Measurements from ENCODE around the gene ATP5PD.
"Not testable (repeated sequence)": the region's sequence is repeated elsewhere in the genome, so short reads cannot be mapped to it uniquely, and the experiment has no call there.

Gene ATP5PD

DNA sequence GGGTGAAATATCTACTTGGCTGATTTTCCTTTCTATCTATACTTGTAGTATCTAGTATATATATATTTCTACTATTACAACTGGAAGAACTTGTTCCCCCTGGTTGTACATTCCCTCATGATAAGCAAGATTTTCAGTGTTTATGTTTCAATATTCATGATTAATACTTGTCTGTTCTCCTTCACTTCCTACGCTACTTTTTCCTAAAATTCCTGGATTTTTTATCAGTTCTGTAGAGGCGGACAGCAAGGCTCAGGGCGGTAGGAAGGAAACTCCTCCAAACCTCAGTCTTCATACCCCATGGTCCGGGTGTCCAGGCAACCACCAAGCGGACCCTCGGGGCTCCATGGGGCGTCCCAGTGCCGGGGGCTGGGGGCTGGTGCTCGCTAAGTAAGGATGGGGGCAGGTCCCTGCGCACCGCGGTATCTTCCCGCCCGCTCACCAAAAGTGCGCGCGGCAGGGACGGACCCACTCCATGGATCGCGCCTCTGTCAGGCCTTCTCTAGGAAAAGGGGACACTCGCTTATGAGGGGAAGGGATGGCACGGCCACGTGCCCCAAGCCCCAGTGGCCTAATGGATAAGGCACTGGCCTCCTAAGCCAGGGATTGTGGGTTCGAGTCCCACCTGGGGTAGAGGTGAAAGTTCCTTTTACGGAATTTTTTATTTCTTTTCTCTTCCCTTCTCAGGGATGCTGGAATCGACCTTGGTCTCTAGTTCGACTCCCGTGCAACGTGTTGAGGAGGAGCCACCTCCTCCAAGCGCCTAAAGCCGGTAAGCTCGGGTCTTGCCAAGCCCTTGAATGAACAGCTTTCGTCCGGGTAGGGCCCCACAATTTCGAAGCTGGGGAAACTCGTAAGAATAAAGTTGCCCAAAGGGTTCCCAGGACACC, 13.2 kb downstream of the ATP5PD start:
- H3K4me3 ChIP-seq (ENCODE audit: low read length): peak overlapping the region; percentile 69
- H3K27me3 ChIP-seq (ENCODE audit: insufficient read depth, low read length): no peaks in the 10 kb centered on the region
- H3K9me3 ChIP-seq (ENCODE audit: low read length): no peaks in the 10 kb centered on the region
- H3K36me3 ChIP-seq (ENCODE audit: insufficient read depth, low read length): peaks cover 4% of the 10 kb centered on the region
- peak overlapping the region; percentile 90 for H2AFZ ChIP-seq (ENCODE audit: low read depth, low read length)
- peaks cover 4% of the 10 kb centered on the region for H3K4me1 ChIP-seq (ENCODE audit: insufficient read depth, low read length)

DNA sequence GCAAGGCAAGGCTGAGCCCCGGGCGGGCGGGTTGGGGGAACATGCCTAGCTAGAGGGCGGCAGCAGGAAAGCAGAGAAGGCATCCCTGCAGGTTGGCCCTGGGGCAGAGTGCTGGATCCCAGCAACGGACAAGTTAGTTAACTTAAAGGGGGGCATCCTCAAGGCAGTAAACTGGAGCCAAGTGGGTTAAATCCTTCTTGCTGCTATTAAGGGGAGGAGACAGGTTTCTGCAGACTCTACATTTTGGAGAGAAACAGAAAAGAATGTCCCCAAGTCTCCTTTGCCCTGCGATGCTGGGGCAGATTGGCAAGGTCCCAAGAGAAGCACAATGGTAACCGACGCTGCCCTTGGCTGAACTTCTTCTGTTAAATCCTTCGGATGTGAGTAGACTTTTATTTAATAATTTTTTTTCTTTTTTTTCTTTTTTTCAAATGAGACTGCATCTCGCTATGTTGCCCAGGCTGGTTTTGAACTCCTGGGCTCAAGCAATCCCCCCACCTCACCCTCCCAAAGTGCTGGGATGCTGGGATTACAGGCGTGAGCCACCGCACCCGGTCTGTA, 14.0 kb downstream of the ATP5PD start:
- H3K4me1 ChIP-seq (ENCODE audit: insufficient read depth, low read length): peaks cover 4% of the 10 kb centered on the region
- H3K9me3 ChIP-seq (ENCODE audit: low read length): no peaks in the 10 kb centered on the region
- no peaks in the 10 kb centered on the region for H3K36me3 ChIP-seq (ENCODE audit: insufficient read depth, low read length)
- H3K4me3 ChIP-seq (ENCODE audit: low read length): peak overlapping the region; percentile 69
- no peaks in the 10 kb centered on the region for H3K27me3 ChIP-seq (ENCODE audit: insufficient read depth, low read length)
- H2AFZ ChIP-seq (ENCODE audit: low read depth, low read length): peak overlapping the region; percentile 90

DNA sequence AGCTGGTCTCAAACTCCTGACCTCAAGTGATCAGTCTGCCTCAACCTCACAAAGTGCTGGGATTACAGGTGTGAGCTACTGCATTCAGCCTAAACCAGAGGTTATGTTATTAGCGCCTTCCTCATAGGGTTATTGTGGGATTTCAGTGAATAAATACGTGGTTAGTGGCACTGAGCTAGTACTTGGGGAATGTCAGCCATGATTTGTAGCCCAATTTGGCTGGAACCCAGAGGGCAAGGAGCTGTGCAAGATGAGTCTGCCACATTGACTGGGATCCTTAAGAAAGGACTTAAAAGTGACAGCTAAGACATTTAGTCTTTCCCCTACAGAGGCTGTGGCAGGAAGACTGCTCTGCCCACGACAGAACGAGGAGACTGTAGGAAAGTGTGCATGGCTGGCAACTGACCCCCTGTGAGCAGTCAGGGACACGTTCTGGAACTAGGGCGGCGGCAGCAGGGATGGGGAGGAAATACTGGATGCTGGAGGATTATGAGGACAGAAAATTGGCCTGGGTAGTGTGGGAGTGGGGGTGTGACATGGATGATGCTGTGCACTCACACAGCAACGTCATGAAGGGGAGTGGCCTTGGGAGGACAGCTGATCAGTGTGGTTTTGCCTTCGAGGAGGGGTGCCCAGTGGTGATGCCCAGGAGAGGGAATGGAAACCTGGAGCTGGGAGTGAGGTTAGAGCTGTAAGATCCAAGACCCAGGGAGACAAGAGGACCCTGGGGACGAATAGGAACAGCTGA, 14.6 kb downstream of the ATP5PD start:
- H2AFZ ChIP-seq (ENCODE audit: low read depth, low read length): no peak overlapping the region
- peak overlapping the region; percentile 10 for H3K4me3 ChIP-seq (ENCODE audit: low read length)
- H3K36me3 ChIP-seq (ENCODE audit: insufficient read depth, low read length): no peaks in the 10 kb centered on the region
- H3K27me3 ChIP-seq (ENCODE audit: insufficient read depth, low read length): no peaks in the 10 kb centered on the region
- H3K4me1 ChIP-seq (ENCODE audit: insufficient read depth, low read length): peaks cover 4% of the 10 kb centered on the region
- H3K9me3 ChIP-seq (ENCODE audit: low read length): no peaks in the 10 kb centered on the region

DNA sequence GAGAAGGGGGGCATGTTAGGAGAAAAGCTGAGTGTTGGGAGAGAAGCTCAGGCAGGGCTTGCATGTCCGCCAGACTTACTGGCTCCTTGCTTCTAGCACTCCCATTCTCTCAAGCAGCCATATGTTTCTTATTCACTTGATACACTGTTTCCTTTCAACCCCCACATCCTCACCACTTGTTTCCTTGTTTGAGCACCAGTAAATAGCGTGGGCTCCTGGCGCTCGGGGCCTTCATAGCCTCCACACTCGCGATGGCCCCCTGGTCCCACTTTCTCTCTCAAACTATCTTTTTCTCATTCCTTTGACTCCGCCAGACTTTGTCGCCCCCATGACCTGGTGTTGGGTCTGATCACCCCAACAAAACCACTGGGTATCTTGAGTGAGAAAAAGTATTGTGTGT, 16.6 kb downstream of the ATP5PD start:
- no peaks in the 10 kb centered on the region for H3K4me1 ChIP-seq (ENCODE audit: insufficient read depth, low read length)
- H3K4me3 ChIP-seq (ENCODE audit: low read length): no peak overlapping the region
- H2AFZ ChIP-seq (ENCODE audit: low read depth, low read length): no peak overlapping the region
- H3K27me3 ChIP-seq (ENCODE audit: insufficient read depth, low read length): no peaks in the 10 kb centered on the region
- no peaks in the 10 kb centered on the region for H3K9me3 ChIP-seq (ENCODE audit: low read length)
- H3K36me3 ChIP-seq (ENCODE audit: insufficient read depth, low read length): no peaks in the 10 kb centered on the region

DNA sequence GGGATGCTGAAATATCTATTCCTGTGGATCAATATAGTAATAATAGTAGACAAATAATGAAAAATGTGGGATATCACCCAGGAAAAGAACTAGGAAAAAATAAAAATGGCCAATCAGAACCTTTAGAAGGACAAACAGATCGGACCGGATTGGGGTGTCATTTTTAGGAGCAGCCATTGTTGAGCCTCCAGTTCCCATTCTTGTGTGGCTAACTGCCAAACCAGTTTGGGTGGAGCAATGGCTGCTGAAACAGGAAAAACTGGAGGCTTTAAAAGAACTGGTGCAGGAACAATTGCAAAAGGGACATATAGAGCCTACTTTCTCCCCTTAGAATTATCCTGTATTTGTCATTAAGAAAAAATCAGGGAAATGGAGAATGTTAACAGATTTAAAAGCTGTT, 20.1 kb downstream of the ATP5PD start:
- H2AFZ ChIP-seq (ENCODE audit: low read depth, low read length); H3K9me3 ChIP-seq (ENCODE audit: low read length); H3K4me1 ChIP-seq (ENCODE audit: insufficient read depth, low read length); H3K27me3 ChIP-seq (ENCODE audit: insufficient read depth, low read length); H3K4me3 ChIP-seq (ENCODE audit: low read length): not testable (repeated sequence)
- H3K36me3 ChIP-seq (ENCODE audit: insufficient read depth, low read length): peaks cover 11% of the 10 kb centered on the region

DNA sequence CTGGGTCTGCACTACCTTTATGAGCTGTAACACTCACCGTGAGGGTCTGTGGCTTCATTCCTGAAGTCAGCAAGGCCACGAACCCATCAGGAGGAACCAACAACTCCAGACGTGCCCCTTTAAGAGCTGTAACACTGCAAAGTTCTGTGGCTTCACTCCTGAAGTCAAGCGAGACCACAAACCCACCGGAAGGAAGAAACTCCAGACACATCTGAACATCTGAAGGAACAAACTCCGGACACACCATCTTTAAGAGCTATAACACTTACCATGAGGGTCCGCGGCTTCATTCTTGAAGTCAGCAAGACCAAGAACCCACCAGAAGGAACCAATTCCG, 21.4 kb downstream of the ATP5PD start:
- H2AFZ ChIP-seq (ENCODE audit: low read depth, low read length); H3K9me3 ChIP-seq (ENCODE audit: low read length); H3K4me1 ChIP-seq (ENCODE audit: insufficient read depth, low read length); H3K4me3 ChIP-seq (ENCODE audit: low read length); H3K27me3 ChIP-seq (ENCODE audit: insufficient read depth, low read length): not testable (repeated sequence)
- peaks cover 24% of the 10 kb centered on the region for H3K36me3 ChIP-seq (ENCODE audit: insufficient read depth, low read length)

DNA sequence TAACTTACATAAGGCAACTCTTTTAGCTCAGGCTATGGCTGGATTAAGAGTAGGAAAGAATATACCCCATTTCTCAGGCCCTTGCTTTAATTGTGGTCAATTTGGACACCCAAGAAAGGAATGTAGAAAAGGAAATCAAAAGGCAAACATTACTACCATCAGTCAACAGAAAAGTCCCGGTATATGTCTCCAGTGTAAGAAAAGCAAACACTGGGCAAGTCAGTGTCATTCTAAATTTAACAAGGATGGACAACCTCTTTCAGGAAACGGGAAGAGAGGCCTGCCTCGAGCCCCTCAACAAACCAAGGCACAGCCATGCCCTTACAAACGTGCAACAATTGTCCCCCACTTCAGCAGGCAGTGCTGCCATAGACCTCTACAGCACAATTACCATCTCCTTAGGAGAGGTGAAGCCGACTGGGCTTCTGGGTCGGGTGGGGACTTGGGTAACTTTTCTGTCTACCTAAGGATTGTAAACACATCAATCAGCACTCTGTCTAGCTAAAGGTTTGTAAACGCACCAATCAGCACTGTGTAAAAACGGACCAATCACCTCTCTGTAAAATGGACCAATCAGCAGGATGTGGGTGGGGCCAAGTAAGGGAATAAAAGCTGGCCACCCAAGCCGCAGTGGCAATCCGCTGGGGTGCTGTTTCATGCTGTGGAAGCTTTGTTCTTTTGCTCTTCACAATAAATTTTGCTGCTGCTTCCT, 21.9 kb downstream of the ATP5PD start:
- Histone ChIP-seq H3K27me3 (ENCODE audit: insufficient read depth, low read length) (no peaks in the 10 kb centered on the region), H2AFZ (ENCODE audit: low read depth, low read length) (no peak overlapping the region), H3K4me3 (ENCODE audit: low read length) (no peak overlapping the region), H3K4me1 (ENCODE audit: insufficient read depth, low read length) (no peaks in the 10 kb centered on the region), H3K36me3 (ENCODE audit: insufficient read depth, low read length) (peaks cover 28% of the 10 kb centered on the region), H3K9me3 (ENCODE audit: low read length) (peaks cover 2% of the 10 kb centered on the region)

DNA sequence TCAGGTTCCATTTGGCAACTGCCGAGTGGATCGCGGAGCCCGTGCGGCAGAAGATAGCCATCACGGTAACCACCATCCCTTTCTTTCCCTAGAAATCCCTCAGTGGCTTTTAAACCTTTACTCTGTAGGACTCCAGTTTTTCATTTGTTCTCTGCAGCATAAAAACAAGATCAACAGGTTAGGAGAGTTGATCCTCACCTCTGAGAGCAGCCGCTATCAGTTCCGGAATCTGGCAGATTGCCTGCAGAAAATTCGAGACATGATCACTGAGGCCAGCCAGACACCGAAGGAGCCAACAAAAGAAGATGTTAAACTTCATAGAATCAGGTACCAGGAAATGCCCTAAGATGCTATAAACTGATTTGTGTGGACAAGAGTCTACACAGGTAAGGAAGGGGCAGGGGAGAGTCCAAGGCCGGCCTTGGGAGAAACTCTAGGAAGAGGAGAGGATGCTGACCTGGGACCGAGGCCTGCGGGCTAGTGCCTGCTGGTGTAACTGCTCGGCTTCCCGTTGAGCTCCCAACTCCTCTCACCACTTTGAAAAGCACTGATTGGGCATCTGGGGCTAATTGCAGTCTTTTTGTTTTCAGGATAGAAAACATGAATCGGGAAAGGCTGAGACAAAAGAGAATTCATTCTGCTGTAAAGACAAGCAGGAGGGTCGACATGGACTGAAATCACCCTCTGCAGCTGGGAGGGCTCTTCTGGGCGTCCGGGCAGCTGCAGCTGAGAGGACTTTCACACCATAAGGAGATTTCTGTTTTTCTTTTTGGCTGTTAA, 26.2 kb downstream of the ATP5PD start:
- Histone ChIP-seq H3K9me3 (ENCODE audit: low read length) (peaks cover 2% of the 10 kb centered on the region), H2AFZ (ENCODE audit: low read depth, low read length) (no peak overlapping the region), H3K4me1 (ENCODE audit: insufficient read depth, low read length) (no peaks in the 10 kb centered on the region), H3K4me3 (ENCODE audit: low read length) (no peak overlapping the region), H3K27me3 (ENCODE audit: insufficient read depth, low read length) (no peaks in the 10 kb centered on the region), H3K36me3 (ENCODE audit: insufficient read depth, low read length) (peaks cover 40% of the 10 kb centered on the region)

DNA sequence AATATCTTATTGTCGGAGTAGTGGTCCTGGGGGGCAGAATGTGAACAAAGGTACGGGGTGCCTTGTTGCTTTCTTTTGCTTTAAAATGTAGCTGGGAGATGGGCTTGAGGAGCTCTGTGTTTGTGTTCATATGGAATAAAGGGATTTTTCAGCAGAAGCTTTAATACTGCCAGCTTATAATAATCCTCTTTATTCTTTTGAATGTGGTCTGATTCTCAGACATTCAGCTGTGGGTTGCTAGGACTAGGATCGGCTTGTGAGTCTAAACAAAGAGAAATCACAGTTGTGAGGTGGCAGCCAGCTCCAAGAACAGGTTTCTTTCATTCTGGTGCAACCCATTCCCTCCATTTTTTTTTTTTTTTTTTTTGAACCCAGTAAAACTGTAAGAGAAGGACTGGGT, 27.1 kb downstream of the ATP5PD start:
- Histone ChIP-seq H2AFZ (ENCODE audit: low read depth, low read length) (no peak overlapping the region), H3K4me3 (ENCODE audit: low read length) (no peak overlapping the region), H3K9me3 (ENCODE audit: low read length) (peaks cover under 1% of the 10 kb centered on the region), H3K27me3 (ENCODE audit: insufficient read depth, low read length) (no peaks in the 10 kb centered on the region), H3K36me3 (ENCODE audit: insufficient read depth, low read length) (peaks cover 40% of the 10 kb centered on the region), H3K4me1 (ENCODE audit: insufficient read depth, low read length) (no peaks in the 10 kb centered on the region)

DNA sequence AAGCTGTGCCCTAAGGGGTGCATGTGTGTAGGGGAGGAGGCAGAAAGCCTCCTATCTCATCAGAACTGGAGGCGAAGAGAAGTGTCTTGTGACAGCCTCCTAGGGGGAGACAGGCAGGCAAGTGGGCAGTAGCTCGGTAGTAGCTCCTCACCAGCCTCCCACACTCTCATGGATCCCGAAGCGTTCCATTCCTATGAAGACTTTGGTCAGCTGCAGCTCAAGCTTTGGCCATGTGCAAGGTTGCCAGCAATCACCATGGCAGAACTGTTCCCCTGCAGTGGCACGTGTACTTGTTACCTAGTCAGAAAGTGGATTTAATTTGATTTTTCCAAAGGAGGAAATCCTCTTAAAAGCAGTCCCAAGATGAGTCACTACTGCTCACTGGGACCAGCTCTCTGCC, 27.6 kb downstream of the ATP5PD start:
- H3K27me3 ChIP-seq (ENCODE audit: insufficient read depth, low read length): no peaks in the 10 kb centered on the region
- H3K36me3 ChIP-seq (ENCODE audit: insufficient read depth, low read length): peaks cover 40% of the 10 kb centered on the region
- H3K4me1 ChIP-seq (ENCODE audit: insufficient read depth, low read length): no peaks in the 10 kb centered on the region
- H3K4me3 ChIP-seq (ENCODE audit: low read length): no peak overlapping the region
- H3K9me3 ChIP-seq (ENCODE audit: low read length): no peaks in the 10 kb centered on the region
- H2AFZ ChIP-seq (ENCODE audit: low read depth, low read length): no peak overlapping the region

DNA sequence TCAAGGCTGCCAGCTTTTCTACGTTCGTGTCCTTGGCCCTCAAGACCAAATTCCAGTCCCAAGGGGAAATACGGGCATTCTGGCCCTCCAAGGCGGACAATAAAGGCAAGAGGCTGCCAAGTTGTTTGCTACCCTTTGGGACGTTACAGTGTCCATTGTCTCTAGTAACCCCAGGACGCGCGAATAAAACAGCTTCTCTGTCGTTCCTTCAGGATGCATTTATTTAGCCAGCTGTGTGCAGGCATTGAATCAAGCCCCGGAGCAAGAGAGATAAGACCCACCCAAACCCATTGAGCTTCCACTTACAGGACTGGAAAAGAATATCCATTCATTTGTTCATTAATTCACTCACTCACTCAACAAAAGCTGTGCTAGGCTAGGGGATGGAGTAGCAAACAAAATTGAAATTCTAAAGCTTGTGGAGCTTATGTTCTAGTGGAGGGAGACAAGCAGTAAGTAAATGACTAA, 33.6 kb downstream of the ATP5PD start:
- H3K27me3 ChIP-seq (ENCODE audit: insufficient read depth, low read length): no peaks in the 10 kb centered on the region
- no peak overlapping the region for H2AFZ ChIP-seq (ENCODE audit: low read depth, low read length)
- H3K4me3 ChIP-seq (ENCODE audit: low read length): peak overlapping the region; percentile 63
- no peaks in the 10 kb centered on the region for H3K9me3 ChIP-seq (ENCODE audit: low read length)
- H3K36me3 ChIP-seq (ENCODE audit: insufficient read depth, low read length): peaks cover 8% of the 10 kb centered on the region
- H3K4me1 ChIP-seq (ENCODE audit: insufficient read depth, low read length): peaks cover 26% of the 10 kb centered on the region

DNA sequence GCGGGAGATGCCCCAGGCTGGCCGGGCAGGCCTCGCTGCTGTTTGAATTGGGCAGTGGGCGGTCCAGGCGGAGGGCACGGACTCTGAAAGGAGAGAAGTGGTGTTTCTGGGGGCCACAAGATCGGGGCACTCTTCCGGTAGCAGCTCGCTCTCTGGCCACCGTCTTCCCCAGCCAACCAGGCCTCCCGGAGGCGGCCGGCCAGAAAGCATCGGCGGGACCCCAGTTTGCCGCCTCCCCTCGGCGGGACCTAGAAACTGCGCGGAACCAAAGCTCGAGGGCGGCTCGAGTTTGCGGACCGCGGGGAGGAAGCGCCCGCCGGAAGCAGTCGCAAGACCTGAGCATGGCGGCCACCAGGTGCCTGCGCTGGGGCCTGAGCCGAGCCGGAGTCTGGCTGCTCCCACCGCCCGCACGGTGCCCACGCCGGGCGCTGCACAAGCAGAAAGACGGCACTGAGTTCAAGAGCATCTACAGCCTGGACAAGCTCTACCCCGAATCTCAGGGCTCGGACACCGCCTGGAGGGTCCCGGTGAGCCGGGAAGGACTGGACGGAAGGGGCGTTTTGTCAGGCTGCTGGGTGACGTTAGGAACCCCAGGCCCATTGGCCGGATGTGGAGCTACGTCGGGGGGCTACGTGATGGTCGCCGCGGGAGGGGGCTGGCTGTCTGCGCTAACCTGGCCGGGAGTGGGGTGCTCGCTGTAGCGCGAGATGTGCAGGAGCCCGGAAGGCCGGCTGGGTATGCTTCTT, 34.2 kb downstream of the ATP5PD start, which contains the start of gene MRPL58:
Gene MRPL58, plus strand, starts transcription at position 325 of the 746 bp plus-strand sequence. Its CDS starts 17 bp downstream, at position 342.
- Histone ChIP-seq H3K4me3 (ENCODE audit: low read length) (peak within 1 kb of the TSS; percentile 63), H2AFZ (ENCODE audit: low read depth, low read length) (peak within 1 kb of the TSS; percentile 91), H3K27me3 (ENCODE audit: insufficient read depth, low read length) (no peaks in the 10 kb centered on the region), H3K9me3 (ENCODE audit: low read length) (no peaks in the 10 kb centered on the region), H3K36me3 (ENCODE audit: insufficient read depth, low read length) (peaks cover 8% of the 10 kb centered on the region), H3K4me1 (ENCODE audit: insufficient read depth, low read length) (peaks cover 26% of the 10 kb centered on the region)

Data from neuron (in vitro differentiated cells).